HEK293T (cell line): ENCODE results near the gene FHIT.

ENCODE experiments used
- CTCF ChIA-PET: fragments of 350-600 bp; formaldehyde crosslinking; extraction: SDS; loops from one replicate; lab custom pipeline; 2021; ENCODE audit warnings: antibody characterized with exemption, inconsistent platforms; lab: Yijun Ruan, JAX
- POLR2A ChIA-PET: fragments of 350-600 bp; formaldehyde crosslinking; extraction: SDS; loops from one replicate; lab custom pipeline; 2020; ENCODE audit warnings: antibody characterized with exemption, inconsistent platforms; lab: Yijun Ruan, JAX
- DNase-seq: peaks from one replicate; pipeline ENCODE4 v3.0.0; 2012; ENCODE audit warnings: mixed read lengths; ENCODE audit errors: extremely low spot score
- ARNT ChIP-seq: fragments of 450-650 bp; IDR thresholded peaks from 2 replicates; pipeline ENCODE4 v1.6.1; 2017; ENCODE audit warnings: mild to moderate bottlenecking
- BHLHE40 ChIP-seq: fragments of 450-650 bp; IDR thresholded peaks from 2 replicates; pipeline ENCODE4 v1.6.1; 2016; ENCODE audit warnings: mild to moderate bottlenecking, moderate library complexity, borderline replicate concordance
- CTBP1 ChIP-seq: fragments of 450-650 bp; IDR thresholded peaks from 2 replicates; pipeline ENCODE4 v1.6.1; 2016; ENCODE audit warnings: borderline replicate concordance
- ELF4 ChIP-seq: fragments of 450-650 bp; IDR thresholded peaks from 2 replicates; pipeline ENCODE4 v1.6.1; 2017; ENCODE audit warnings: antibody characterized with exemption
- FOXA1 ChIP-seq: fragments of 450-650 bp; IDR thresholded peaks from 2 replicates; pipeline ENCODE4 v1.6.1; 2016; ENCODE audit warnings: mild to moderate bottlenecking
- FOXK2 ChIP-seq: fragments of 450-650 bp; IDR thresholded peaks from 2 replicates; pipeline ENCODE4 v1.6.1; 2016; ENCODE audit warnings: mild to moderate bottlenecking
- FOXM1 ChIP-seq: fragments of 450-650 bp; IDR thresholded peaks from 2 replicates; pipeline ENCODE4 v1.6.1; 2017; ENCODE audit warnings: mild to moderate bottlenecking, borderline replicate concordance
- HDGF ChIP-seq: fragments of 450-650 bp; IDR thresholded peaks from 2 replicates; pipeline ENCODE4 v1.6.1; 2017; ENCODE audit warnings: antibody characterized with exemption, borderline replicate concordance
- L3MBTL2 ChIP-seq: fragments of 450-650 bp; conservative IDR thresholded peaks from 2 replicates; pipeline ENCODE4 v1.6.1; 2016; ENCODE audit warnings: mild to moderate bottlenecking
- LEF1 ChIP-seq: fragments of 450-650 bp; IDR thresholded peaks from 2 replicates; pipeline ENCODE4 v1.6.1; 2017; ENCODE audit warnings: mild to moderate bottlenecking, borderline replicate concordance
- NFRKB ChIP-seq: fragments of 450-650 bp; IDR thresholded peaks from 2 replicates; pipeline ENCODE4 v1.6.1; 2016; ENCODE audit warnings: mild to moderate bottlenecking, moderate library complexity
- PKNOX1 ChIP-seq: fragments of 450-650 bp; IDR thresholded peaks from 2 replicates; pipeline ENCODE4 v1.6.1; 2016
- SP1 ChIP-seq: fragments of 450-650 bp; IDR thresholded peaks from 2 replicates; pipeline ENCODE4 v1.6.1; 2017
- SUZ12 ChIP-seq: fragments of 450-650 bp; IDR thresholded peaks from 2 replicates; pipeline ENCODE4 v1.6.1; 2016; ENCODE audit warnings: mild to moderate bottlenecking
- TARDBP ChIP-seq: fragments of 450-650 bp; IDR thresholded peaks from 2 replicates; pipeline ENCODE4 v1.6.1; 2016
- ZNF384 ChIP-seq: fragments of 450-650 bp; IDR thresholded peaks from 2 replicates; pipeline ENCODE4 v1.6.1; 2016

FHIT gene

DNA sequence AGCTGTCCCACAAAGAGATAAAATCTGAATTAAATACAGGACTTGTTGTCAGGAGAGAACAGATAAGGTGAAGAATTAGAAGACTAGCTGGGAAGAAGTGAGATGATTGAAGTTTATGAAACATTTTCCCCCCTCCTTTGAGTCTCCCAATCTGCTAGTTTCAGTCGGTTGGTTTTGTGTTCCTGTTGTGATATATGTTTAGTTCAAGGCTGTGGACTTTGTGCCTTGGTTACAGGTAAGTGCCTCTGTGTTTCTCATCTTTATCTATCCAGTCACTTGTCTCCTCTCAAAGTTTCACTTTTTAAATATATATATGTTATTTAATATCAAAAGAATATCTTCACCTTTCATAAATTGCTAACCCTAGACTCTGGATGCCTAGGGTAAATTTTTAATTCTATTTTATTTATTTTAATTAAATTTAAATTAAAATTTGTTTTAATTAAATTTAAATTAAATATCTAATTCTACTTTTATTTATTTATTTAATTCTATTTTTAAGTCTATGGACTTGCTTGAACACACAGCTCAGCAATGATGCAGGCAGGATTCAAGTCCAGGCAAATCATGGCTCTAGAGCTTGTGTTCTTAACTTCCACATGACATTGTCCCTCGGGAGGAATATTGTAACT lies 190.0 kb downstream of the FHIT start:
- no peak for DNase-seq
- ChIA-PET CTCF (interaction anchor here (0.7 kb wide), 1 partner anchor 251 kb away, joined by 6 read pairs; no protein-coding TSS in a partner anchor), POLR2A (no interaction called here)
- no peak for TF ChIP-seq FOXM1
- TF ChIP-seq TARDBP = no peak
- no peak for TF ChIP-seq NFRKB
- TF ChIP-seq BHLHE40 = no peak
- no peak for TF ChIP-seq SUZ12
- TF ChIP-seq FOXK2 = no peak
- TF ChIP-seq ELF4 = no peak
- no peak for TF ChIP-seq FOXA1
- no peak for TF ChIP-seq HDGF
- no peak for TF ChIP-seq LEF1
- no peak for TF ChIP-seq SP1
- TF ChIP-seq ZNF384 = no peak
- TF ChIP-seq PKNOX1 = no peak
- no peak for TF ChIP-seq CTBP1
- TF ChIP-seq L3MBTL2 = no peak
- no peak for TF ChIP-seq ARNT

DNA sequence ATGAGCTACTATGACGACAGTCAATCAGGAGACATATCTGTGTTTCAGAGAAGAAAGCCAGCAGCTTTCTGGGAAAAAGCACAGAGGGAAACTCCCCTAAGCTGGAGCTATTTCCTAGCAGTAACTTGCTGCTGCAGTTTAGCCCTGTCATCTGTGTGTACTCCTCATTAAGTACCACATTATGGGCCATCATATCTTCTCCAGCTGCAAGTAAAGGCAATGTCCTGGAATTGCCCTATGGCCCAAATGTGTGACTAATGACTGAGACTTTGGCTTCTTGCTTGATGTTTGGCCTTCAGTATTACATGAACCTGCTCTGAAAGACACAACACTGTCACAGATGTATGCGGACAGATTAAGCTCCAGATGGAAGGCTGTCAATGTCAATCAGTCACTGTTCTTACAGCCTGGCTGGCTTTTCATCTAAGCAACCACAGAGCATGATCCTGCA lies 190.8 kb downstream of the FHIT start:
- ChIA-PET POLR2A (no interaction called here), CTCF (no interaction called here)
- no peak for DNase-seq
- TF ChIP-seq NFRKB (no peak), CTBP1 (no peak), LEF1 (no peak), FOXK2 (no peak), TARDBP (no peak), HDGF (no peak), PKNOX1 (no peak), SUZ12 (no peak), ARNT (no peak), BHLHE40 (no peak), ELF4 (no peak), L3MBTL2 (no peak), FOXM1 (no peak), FOXA1 (no peak), SP1 (no peak), ZNF384 (no peak)

- POLR2A ChIA-PET = no interaction called here
- no peak for TF ChIP-seq BHLHE40
- TF ChIP-seq LEF1 = no peak
- TF ChIP-seq PKNOX1 = no peak
- TF ChIP-seq HDGF = no peak
- TF ChIP-seq ZNF384 = no peak
- TF ChIP-seq NFRKB = no peak
- TF ChIP-seq FOXK2 = no peak
- DNase-seq = no peak
- CTCF ChIA-PET = no interaction called here
Measured at GRCh38 chr3:61058836-61059235, 192.4 kb downstream of the FHIT start.

DNA sequence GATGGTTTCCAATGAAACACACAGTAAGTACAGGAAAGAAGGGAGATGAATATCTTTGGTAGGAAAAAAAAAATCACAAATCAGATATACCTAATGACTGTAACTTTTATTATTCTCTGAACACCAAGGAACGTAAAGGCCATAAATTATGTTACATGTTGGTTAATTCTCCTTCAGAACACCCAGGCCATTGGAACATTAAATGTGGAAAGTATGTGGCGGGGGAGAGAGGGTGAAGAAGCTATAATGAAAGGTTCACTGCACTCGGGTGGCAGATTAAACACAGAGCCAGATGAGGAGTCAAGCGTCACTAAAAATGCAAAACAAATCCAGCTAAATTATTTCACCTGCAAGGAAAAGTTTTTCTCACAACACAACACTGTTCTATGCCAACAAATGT lies 193.8 kb downstream of the FHIT start:
- POLR2A ChIA-PET = no interaction called here
- no peak for TF ChIP-seq L3MBTL2
- TF ChIP-seq FOXM1 = no peak
- no peak for TF ChIP-seq SP1
- no peak for TF ChIP-seq HDGF
- no peak for TF ChIP-seq SUZ12
- DNase-seq = no peak
- CTCF ChIA-PET = no interaction called here

GRCh38 chr3:61055447-61055846 lies 195.8 kb downstream of the FHIT start:
- POLR2A ChIA-PET = no interaction called here
- no peak for DNase-seq
- CTCF ChIA-PET = no interaction called here
- TF ChIP-seq ARNT = no peak
- no peak for TF ChIP-seq BHLHE40
- no peak for TF ChIP-seq SP1
- TF ChIP-seq SUZ12 = no peak
- no peak for TF ChIP-seq ELF4
- TF ChIP-seq ZNF384 = no peak
- TF ChIP-seq L3MBTL2 = no peak
- TF ChIP-seq HDGF = no peak

GRCh38 chr3:61053781-61054496 lies 197.3 kb downstream of the FHIT start:
- POLR2A ChIA-PET = interaction anchor here (0.6 kb wide), 1 partner anchor 841 kb away, joined by 3 read pairs; no protein-coding TSS in a partner anchor
- CTCF ChIA-PET = no interaction called here
- no peak for DNase-seq
- no peak for TF ChIP-seq FOXM1
- no peak for TF ChIP-seq SP1
- no peak for TF ChIP-seq FOXK2
- TF ChIP-seq SUZ12 = no peak
- TF ChIP-seq ELF4 = no peak
- no peak for TF ChIP-seq FOXA1
- no peak for TF ChIP-seq TARDBP
- no peak for TF ChIP-seq L3MBTL2
- no peak for TF ChIP-seq PKNOX1
- TF ChIP-seq NFRKB = no peak
- TF ChIP-seq HDGF = no peak
- no peak for TF ChIP-seq BHLHE40
- TF ChIP-seq ARNT = no peak
